HCT116 (cell line): ENCODE measurements around the gene MIA2. TPM values are rescaled to one million over a fixed set of nuclear protein-coding genes. Genes with fewer than 3 reads are reported as not detected.

Experiments used
- ATAC-seq: fragments of 200-7000 bp; cut with Tn5 transposase; 2 replicates; pipeline ENCODE4 v1.9.1; 2020; ENCODE audit warnings: mild to moderate bottlenecking, moderate library complexity
- BruUV-seq: library from RNA; stranded (reverse); fragments of 400-500 nt; replicated peaks from 2 replicates; lab custom pipeline; 2021; lab: Mats Ljungman, UMichigan
- CTCF ChIA-PET: fragments of 300-600 bp; sonication (Branson Sonifier 250); formaldehyde crosslinking; loops from one replicate; lab custom pipeline; 2021; ENCODE audit warnings: antibody characterized with exemption; lab: Charles Lee
- POLR2A ChIA-PET: fragments of 300-600, 350-600 bp; sonication (Branson Sonifier 250); formaldehyde crosslinking; loops from one replicate; lab custom pipeline; 2021; ENCODE audit warnings: antibody characterized with exemption; lab: Charles Lee
- RAD21 ChIA-PET, 2 experiments: fragments of 300-600 bp; sonication (Branson Sonifier 250); formaldehyde crosslinking; loops; one replicate each; lab custom pipeline; 2023; ENCODE audit warnings: low total read pairs in 2 of 2; ENCODE audit not compliant: uncharacterized antibody in 2 of 2, unreplicated experiment in 2 of 2, low non-redundant PET in 1 of 2; lab: Charles Lee
- DNase-seq: peaks from one replicate; pipeline ENCODE4 v3.0.0-alpha.2; 2010; ENCODE audit warnings: low read depth, low spot score
- H2AFZ ChIP-seq: fragments of 200-600 bp; shearing (Covaris generic), sonication (generic); 2 replicates; pipeline ENCODE4 v1.6.1; 2017; ENCODE audit warnings: low read depth, mixed run types, mixed read lengths, antibody characterized with exemption, low read length; ENCODE audit not compliant: poor library complexity, severe bottlenecking
- H3K27ac ChIP-seq: 2 replicates; pipeline ENCODE4 v1.5.1; 2012; ENCODE audit warnings: low read depth, low read length
- H3K27me3 ChIP-seq: fragments of 200-600 bp; sonication (generic); 2 replicates; pipeline ENCODE4 v1.6.1; 2016; ENCODE audit warnings: mixed run types, low read length, mixed read lengths; ENCODE audit not compliant: insufficient read depth
- H3K36me3 ChIP-seq, 2 experiments: fragments of 200-500 bp in 1 of 2; fragments of 200-600 bp in 1 of 2; sonication (Bioruptor generic) in 1 of 2; sonication (generic) in 1 of 2; 2 replicates each; pipeline versions ENCODE4 v1.5.1 to v1.6.1; 2014 to 2016; ENCODE audit warnings: low read length in 2 of 2, inconsistent platforms in 1 of 2, mixed read lengths in 1 of 2, mixed run types in 1 of 2; ENCODE audit not compliant: insufficient read depth in 2 of 2, control insufficient read depth in 1 of 2
- H3K4me1 ChIP-seq, 2 experiments: fragments of 200-600 bp in 1 of 2; sonication (generic) in 1 of 2; 2 replicates each; pipeline versions ENCODE4 v1.5.1 to v1.6.1; 2012 to 2017; ENCODE audit warnings: low read length in 2 of 2, inconsistent platforms in 1 of 2, mild to moderate bottlenecking in 1 of 2, mixed read lengths in 1 of 2, mixed run types in 1 of 2, moderate library complexity in 1 of 2; ENCODE audit not compliant: insufficient read depth in 2 of 2, control insufficient read depth in 1 of 2
- H3K4me2 ChIP-seq: fragments of 200-600 bp; sonication (generic); 2 replicates; pipeline ENCODE4 v1.6.1; 2017; ENCODE audit warnings: mixed run types, low read length, mixed read lengths
- H3K4me3 ChIP-seq, 2 experiments: fragments of 200-600 bp in 1 of 2; sonication (generic) in 1 of 2; replicated peaks in 1 of 2; 2 replicates each; pipeline ENCODE4 v1.5.1; 2011 to 2016; ENCODE audit warnings: low read length in 2 of 2, control low read depth in 1 of 2, low read depth in 1 of 2, mild to moderate bottlenecking in 1 of 2, mixed read lengths in 1 of 2, mixed run types in 1 of 2
- H3K79me2 ChIP-seq: fragments of 200-600 bp; sonication (generic); 2 replicates; pipeline ENCODE4 v1.6.1; 2017; ENCODE audit warnings: mild to moderate bottlenecking, mixed run types, low read length, moderate library complexity, mixed read lengths; ENCODE audit not compliant: insufficient read depth
- H3K9ac ChIP-seq: fragments of 200-600 bp; sonication (generic); 2 replicates; pipeline ENCODE4 v1.6.1; 2016; ENCODE audit warnings: low read length, mixed read lengths
- H3K9me2 ChIP-seq: fragments of 200-600 bp; sonication (generic), shearing (Covaris generic); 2 replicates; pipeline ENCODE4 v1.6.1; 2017; ENCODE audit warnings: mixed run types, mild to moderate bottlenecking, moderate library complexity; ENCODE audit not compliant: insufficient read depth
- H3K9me3 ChIP-seq, 2 experiments: fragments of 200-500 bp in 1 of 2; fragments of 200-600 bp in 1 of 2; sonication (Bioruptor generic) in 1 of 2; sonication (generic) in 1 of 2; 2 replicates each; pipeline ENCODE4 v1.6.1; 2014 to 2017; ENCODE audit warnings: low read length in 2 of 2, mixed read lengths in 2 of 2, inconsistent platforms in 1 of 2, low read depth in 1 of 2, mild to moderate bottlenecking in 1 of 2, mixed run types in 1 of 2, moderate library complexity in 1 of 2; ENCODE audit not compliant: control insufficient read depth in 1 of 2, insufficient read depth in 1 of 2
- H4K20me1 ChIP-seq: fragments of 200-600 bp; sonication (generic), shearing (Covaris generic); 2 replicates; pipeline ENCODE4 v1.6.1; 2017; ENCODE audit warnings: mixed run types, mild to moderate bottlenecking, moderate library complexity; ENCODE audit not compliant: insufficient read depth
- CEBPB ChIP-seq: IDR thresholded peaks from 2 replicates; pipeline ENCODE4 v1.6.1; 2012; ENCODE audit warnings: low read depth
- EZH2phosphoT487 ChIP-seq: fragments of 200-600 bp; IDR thresholded peaks from 2 replicates; pipeline ENCODE4 v1.6.1; 2018; ENCODE audit warnings: antibody characterized with exemption, borderline replicate concordance
- FOSL1 ChIP-seq: IDR thresholded peaks from 2 replicates; pipeline ENCODE4 v1.6.1; 2012; ENCODE audit warnings: low read depth
- JUND ChIP-seq: IDR thresholded peaks from 2 replicates; pipeline ENCODE4 v1.6.1; 2012
- POLR2AphosphoS5 ChIP-seq: IDR thresholded peaks from 2 replicates; pipeline ENCODE4 v1.6.1; 2011; ENCODE audit warnings: mild to moderate bottlenecking, low read depth, low read length, moderate library complexity
- RAD21 ChIP-seq: IDR thresholded peaks from 2 replicates; pipeline ENCODE4 v1.6.1; 2012; ENCODE audit warnings: low read depth, mild to moderate bottlenecking
- TCF7L2 ChIP-seq: IDR thresholded peaks from 2 replicates; pipeline ENCODE4 v1.7.0; 2011; ENCODE audit warnings: borderline replicate concordance, inconsistent platforms; ENCODE audit not compliant: insufficient read depth, insufficient read length; ENCODE audit errors: extremely low read depth
- ZBTB33 ChIP-seq: IDR thresholded peaks from 2 replicates; pipeline ENCODE4 v1.6.1; 2011; ENCODE audit warnings: mild to moderate bottlenecking, low read length, moderate library complexity; ENCODE audit not compliant: insufficient replicate concordance; ENCODE audit errors: extremely low read depth
- ZNF274 ChIP-seq: fragments of 200-500 bp; sonication (Bioruptor generic); IDR thresholded peaks from 2 replicates; pipeline ENCODE4 v1.6.1; 2014; ENCODE audit warnings: mild to moderate bottlenecking, low read depth, low read length, inconsistent platforms
- intact Hi-C: fragments of 100-400 bp; cut with micrococcal nuclease; formaldehyde crosslinking; loops from 2 replicates; pipeline ENCODE4 v1.10.0; 2022
- total RNA-seq: library from RNA; stranded (reverse); gene quantifications from one replicate; pipeline ENCODE4 v1.2.1, GENCODE V29; 2021; ENCODE audit not compliant: unreplicated experiment

Gene MIA2
- total RNA-seq, 1 experiment from 2014 or later = 31.1 TPM

- H3K27ac ChIP-seq = no peak overlapping the region
- no peaks in the 10 kb centered on the region for H3K9me3 ChIP-seq
- H3K4me2 ChIP-seq = peak overlapping the region; percentile 76
- H2AFZ ChIP-seq = peak overlapping the region; percentile 28
- ATAC-seq (no peak), DNase-seq (no peak)
- H3K79me2 ChIP-seq = peaks cover 23% of the 10 kb centered on the region
- ChIA-PET RAD21 (no interaction called here), CTCF (no interaction called here), POLR2A (interaction anchor here (1.6 to 1.8 kb wide), 2 partner anchors 10 to 94 kb away, joined by 5 to 7 read pairs; partner anchors contain the start of gene TRAPPC6B)
- BruUV-seq = no TSS peak
- no peak overlapping the region for H3K9ac ChIP-seq
- H3K4me1 ChIP-seq = peaks cover 21 to 46% of the 10 kb centered on the region in 2 experiments
- TF ChIP-seq ZNF274 (no peak), CEBPB (no peak), JUND (no peak), ZBTB33 (no peak), EZH2phosphoT487 (no peak), POLR2AphosphoS5 (no peak), TCF7L2 (no peak), RAD21 (no peak), FOSL1 (no peak)
- intact Hi-C loops = no loop called here
- no peaks in the 10 kb centered on the region for H3K9me2 ChIP-seq
- H3K4me3 ChIP-seq = no peak overlapping the region
- H3K36me3 ChIP-seq = no peaks in the 10 kb centered on the region
- H4K20me1 ChIP-seq = no peaks in the 10 kb centered on the region
- H3K27me3 ChIP-seq = no peaks in the 10 kb centered on the region
Measured at GRCh38 chr14:39264558-39264957, 30.8 kb downstream of the MIA2 start.
